OCI-LY3 (cell line): ENCODE results near the gene PHACTR2.

Experiments
- CTCF ChIP-seq: fragments of 200-600, 300-600 bp; sonication (generic); IDR thresholded peaks from 2 replicates; pipeline ENCODE4 v1.5.1; 2014; ENCODE audit warnings: antibody characterized with exemption, low read length, low read depth
- EZH2phosphoT487 ChIP-seq: fragments of 200-600 bp; shearing (Covaris generic); IDR thresholded peaks from 2 replicates; pipeline ENCODE4 v1.6.1; 2018; ENCODE audit warnings: antibody characterized with exemption, mixed run types, low read depth

DNA sequence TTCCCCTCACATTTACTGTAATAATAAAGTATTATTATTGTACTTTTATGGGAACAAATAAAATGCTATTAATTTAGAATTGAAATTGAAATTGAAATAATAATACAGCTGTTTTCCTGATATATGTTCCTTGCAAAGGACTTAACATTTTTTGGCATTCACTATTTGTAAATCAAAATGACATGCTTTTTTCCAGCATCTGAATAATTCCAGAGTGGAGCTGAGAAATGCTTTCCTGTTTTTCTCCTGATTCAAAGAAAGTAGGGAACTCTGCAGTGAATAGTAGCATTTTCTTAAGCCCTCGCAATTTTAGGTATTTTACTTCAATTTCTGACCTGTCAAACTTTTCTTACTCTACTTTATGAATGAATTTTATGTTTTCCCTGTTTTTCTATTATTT lies 72.1 kb downstream of the PHACTR2 start:
- TF ChIP-seq CTCF (no peak), EZH2phosphoT487 (no peak)
